HG02623 (cell line): ENCODE data around the gene SDE2.
"Not testable (repeated sequence)": the region's sequence is repeated elsewhere in the genome, so short reads cannot be mapped to it uniquely, and the experiment has no call there.

Source experiments
- ATAC-seq: cut with Tn5 transposase; IDR thresholded peaks from one replicate; pipeline ENCODE4 v1.9.1; 2021; ENCODE audit warnings: moderate library complexity; ENCODE audit not compliant: unreplicated experiment

SDE2 gene

DNA sequence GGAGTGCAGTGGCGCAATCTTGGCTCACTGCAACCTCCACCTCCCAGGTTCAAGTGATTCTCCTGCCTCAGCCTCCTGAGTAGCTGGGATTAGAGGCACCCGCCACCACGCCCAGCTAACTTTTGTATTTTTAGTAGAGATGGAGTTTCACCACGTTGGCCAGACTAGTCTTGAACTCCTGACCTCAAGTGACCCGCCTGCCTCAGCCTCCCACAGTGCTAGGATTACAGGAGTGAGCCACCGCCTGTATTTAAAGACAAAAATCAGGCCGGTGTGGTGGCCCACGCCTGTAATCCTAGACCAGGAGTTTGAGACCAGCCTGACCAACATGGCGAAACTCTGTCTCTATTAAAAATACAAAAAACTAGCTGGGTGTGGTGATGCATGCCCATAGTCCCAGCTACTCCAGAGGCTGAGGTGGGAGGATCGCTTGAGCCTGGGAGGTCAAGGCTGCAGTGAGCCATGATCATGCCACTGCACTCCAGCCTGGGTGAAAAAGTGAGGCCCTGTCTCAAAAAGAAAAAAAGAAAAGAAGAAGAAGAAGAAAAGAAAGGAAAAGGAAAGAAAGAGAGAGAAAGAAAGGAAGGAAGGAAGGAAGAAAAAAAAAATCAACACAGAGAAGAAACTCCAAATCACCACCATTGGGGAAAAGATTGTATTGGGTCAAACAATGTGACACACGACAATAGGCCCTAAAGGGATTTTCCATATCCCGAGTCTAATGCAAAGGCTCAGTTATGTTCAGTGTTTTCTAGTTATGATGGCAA lies 8.2 kb upstream of the SDE2 start:
- not testable (repeated sequence) for ATAC-seq

DNA sequence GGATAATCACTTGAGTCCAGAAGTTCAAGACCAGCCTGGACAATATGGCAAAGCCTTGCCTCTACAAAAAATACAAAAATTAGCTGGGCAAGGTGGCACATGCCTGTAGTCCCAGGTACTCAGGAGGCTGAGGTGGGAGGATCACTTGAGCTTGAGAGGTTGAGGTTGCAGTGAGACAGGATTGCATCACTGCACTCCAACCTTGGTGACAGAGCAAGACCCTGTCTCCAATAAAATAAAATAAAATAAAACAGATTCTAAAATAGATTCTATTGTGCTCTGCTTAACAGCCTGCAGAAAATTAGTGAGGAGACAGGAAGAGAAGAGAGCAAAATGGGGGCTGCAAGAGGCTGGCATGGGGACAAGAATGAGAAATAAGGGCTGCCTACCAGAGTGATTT lies 7.5 kb upstream of the SDE2 start:
- ATAC-seq = no peak

GRCh38 chr1:226004396-226004795 lies 5.3 kb upstream of the SDE2 start:
- ATAC-seq = no peak

DNA sequence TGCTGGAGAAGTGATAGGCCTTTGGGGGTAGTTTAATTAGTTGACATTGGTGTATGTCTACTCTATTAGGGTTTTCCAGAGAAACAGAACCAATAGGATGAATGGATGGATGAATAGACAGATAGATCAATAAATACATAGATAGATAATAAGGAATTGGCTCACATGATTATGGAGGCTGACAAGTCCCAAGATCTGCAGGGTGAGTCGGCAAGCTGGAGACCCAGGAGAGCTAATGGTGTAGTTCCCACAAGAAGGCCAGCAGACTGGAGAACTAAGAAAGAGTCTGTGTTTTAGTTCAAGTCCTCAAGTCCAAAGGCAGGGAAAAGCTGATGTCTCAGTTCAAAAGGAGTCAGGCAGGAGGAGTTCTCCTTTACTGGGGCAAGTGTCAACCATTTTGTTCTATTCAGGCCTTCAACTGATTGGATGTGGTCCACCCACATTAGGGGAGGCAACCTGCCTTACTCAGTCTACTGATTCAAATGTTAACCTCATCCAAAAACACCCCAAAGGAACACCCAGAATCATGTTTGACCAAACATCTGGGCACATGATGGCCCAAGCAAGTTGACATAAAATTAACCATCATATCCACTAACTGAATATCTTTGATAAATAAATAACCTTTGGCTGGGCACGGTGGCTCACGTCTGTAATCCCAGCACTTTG lies 4.5 kb upstream of the SDE2 start:
- no peak for ATAC-seq

DNA sequence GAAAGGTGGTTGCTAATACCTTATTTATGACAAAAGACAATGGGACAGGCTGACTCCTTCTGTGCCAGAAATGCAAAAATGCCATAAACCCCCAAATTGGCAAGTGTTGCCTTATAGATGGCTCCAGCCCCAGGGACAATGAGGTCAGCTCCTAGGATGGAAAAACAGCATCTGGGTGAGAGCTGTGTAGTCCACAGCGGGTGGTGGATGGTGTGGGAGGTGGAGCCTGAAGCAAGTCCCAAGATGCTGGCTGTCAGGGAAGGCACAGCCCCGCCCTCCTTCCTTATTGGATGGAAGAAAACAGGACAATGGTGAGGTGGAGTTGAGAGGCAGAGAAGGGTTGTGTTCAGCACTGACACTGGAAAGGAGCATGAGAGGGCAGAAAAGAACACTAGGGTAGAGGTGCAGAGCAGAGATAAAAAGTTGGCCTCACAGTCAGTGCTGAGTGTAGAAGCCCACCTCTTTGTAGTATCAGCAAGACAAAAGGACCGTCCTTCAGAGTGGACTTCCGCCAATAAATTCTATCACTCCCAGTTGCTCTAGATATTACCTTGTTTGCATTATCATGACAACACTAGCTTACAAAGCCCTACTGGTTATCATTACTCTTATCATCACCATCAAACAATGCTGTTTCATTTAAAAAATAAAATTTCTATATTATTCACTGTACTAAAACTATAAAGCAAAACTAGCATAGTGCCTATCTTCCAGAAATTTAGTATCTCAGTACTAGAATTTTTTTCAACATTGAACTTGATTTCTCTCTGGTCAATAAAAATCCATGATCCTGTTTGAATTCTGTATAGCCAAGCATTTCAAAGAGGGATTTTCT lies 3.7 kb upstream of the SDE2 start:
- no peak for ATAC-seq

GRCh38 chr1:226001963-226002666 lies 3.0 kb upstream of the SDE2 start:
- no peak for ATAC-seq

GRCh38 chr1:226001088-226001487 lies 1.9 kb upstream of the SDE2 start:
- no peak for ATAC-seq

DNA sequence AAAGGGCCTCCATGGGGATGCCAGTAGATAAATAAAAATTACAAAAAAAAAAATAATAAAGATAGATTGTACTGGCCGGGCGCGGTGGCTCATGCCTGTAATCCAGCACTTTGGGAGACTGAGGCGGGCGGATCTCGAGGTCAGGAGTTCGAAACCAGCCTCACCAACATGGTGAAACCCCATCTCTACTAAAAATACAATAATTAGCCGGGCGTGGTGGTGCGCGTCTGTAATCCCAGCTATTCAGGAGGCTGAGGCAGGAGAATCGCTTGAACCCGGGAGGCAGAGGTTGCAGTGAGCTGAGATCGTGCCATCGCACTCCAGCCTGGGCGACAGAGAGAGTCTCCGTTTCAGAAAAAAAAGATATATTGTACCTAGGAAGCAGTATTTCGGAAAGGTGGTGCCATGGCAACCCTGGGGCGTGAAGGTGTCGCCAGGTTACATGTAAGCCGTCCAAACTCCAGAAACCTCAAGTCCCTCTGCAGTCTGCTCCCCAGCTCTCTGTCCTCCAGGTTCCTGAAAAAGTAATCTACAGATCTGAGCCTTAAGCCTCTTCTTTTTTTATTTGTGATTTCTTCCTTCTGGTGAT lies 1.4 kb upstream of the SDE2 start:
- not testable (repeated sequence) for ATAC-seq

- peak; percentile 23 for ATAC-seq
These were observed 782 bp upstream of the SDE2 start for GRCh38 chr1:225999912-226000337.

DNA sequence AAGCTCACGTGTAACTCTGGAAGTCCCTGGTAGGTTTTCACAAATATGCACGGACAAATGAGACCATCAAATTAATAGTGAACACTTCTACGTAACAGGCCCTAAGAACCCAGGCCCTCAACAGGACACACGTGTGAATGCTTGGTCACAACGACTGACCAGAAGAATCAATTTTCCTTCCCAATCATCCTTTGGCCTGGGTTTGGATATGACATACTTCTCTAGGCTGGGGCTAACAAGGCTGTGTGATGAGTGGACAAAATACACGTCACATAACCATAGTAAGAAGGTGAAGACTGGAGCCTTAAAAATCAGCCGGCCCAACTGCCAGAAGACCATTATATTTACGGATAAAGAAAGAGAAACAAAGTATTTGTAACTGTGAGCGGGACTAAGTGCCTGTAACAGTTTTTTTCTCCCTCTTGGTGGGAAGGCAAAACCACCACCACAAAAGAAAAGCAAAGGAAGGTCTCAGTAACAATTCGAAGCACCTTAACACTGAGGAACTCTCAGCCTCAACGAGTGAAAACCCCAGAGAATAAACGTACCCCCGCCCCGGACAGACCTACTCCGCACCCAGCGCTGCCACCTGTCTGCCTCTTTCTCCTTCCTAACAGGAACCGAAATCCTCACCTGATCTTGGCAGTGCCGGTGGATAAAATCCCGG lies 450 bp downstream of the SDE2 start:
- ATAC-seq = peak; percentile 1

DNA sequence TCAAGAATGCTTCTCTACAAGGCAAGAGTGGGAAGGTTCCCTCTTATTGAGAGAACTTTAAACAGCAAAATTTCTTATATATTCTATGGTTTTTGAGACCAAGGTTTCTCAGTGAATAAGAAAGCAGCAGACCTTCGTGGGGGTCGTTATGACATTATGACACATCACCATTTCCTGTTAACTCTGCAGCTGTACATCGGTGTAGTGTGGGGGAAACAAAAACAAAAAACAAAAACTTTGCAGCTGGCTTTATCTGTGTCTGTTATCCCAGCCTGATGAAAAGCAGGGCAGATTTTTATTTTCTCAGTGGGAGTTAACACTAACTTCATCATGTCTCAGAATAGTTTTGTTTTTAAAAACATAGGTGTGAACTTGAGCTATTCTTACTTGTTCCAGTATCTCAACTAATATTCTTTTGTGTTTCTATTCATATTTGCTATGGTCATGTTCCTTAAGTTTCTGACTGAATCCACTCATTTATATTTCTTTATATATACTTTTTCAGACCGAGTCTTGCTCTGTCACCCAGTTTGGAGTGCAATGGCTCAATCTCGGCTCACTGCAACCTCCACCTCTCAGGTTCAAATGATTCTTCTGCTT lies 2.1 kb downstream of the SDE2 start:
- ATAC-seq = no peak

GRCh38 chr1:225995919-225996864 lies 3.0 kb downstream of the SDE2 start:
- ATAC-seq = no peak

- ATAC-seq = peak; percentile 57
These were observed 8.3 kb downstream of the SDE2 start for GRCh38 chr1:225990705-225991464.

DNA sequence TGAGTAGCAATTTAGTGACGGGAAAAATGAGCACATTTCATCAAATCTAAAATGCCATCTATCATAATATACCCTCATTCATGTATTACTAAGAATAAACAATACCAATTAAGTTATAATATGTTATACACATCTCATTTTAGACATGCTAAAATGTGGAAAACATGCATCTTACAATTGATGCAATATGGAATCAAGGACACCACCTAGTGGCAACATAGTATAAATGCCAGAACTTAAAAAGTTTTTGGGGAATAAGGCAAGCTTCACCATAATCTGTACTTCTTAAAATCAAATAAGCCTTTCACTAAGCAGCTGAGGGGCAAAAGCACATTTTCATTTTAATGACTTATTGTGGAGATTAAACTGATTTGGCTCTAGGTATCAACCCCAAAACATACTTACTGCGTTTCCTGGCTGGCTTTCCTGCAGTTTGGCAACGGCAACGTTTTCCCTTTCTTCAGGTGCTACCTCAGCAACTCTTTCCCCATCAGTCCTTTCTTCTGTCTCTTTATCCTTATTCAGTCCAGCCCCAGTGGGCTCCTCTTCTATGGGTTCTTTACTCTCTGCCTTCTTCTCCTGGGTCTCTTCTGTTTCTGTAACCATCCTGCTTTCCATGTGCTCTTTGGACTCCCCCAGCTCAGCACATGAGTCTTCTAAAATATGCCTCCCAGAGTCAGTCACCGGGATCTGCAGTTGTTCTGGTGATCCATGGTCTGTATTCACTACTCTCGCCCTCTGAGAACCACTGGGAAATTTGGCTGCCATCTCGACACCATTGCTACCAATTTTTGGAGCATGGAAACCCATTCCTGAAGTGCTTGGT lies 11.4 kb downstream of the SDE2 start:
- no peak for ATAC-seq

DNA sequence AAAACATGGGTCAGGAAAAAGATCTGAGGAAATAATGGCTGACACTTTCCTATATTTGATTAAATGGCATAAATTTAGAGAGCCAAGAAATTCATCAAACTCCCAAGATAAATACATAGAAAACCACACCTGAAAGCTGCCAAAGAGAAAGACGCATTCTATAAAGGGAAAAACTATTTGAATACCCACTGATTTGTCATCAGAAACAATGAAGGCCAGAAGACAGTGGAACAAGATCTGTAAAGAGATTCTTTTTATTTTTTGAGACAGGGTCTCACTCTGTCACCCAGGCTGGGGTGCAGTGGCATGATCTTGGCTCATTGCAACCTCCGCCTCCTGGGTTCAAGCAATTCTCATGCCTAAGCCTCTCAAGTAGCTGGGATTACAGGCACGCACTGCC lies 17.4 kb downstream of the SDE2 start:
- no peak for ATAC-seq

DNA sequence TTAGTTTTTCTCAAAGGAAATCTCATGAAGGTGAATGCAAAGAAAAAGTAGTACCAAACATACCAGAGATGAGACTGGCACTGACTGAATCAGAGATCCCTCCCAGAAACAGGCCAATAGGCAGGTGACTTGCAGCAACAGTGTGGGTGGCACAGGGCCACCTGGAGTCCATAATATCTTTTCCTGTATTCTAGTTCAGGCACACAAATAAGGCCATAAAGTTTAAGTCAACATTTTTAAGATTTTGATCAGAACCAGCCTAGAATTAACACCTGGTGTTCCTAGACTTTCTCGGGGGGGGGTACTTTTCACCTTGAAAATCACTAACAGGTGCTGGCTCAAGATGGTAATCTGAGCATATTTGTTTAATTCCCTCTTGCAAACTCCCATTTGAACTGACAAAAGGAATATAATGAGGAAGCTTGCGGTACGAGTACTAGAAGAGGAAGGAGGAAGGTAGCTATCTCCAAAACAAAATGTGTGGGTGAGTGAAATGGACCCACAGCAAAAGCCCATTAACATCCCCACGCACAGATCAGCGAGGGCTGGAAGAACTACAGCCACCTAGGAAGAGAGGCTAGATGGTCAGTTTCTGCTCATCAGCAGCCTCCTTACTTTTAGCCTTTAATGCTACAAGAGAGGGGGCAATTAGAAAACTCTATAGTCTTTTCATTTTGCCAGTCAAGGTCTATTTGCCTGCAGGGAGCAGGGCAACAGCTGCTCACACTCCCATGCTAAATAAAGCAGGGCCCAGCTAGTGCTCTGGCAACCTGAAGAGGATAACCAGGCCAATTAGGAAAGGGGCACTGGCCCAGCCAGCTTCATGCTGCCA lies 18.9 kb downstream of the SDE2 start:
- no peak for ATAC-seq
